ENCODE results near the gene LRRC53.

Gene LRRC53

GRCh38 chr1:74502858-74503257 lies 9.6 kb downstream of the LRRC53 start:
- no peak for DNase-seq (ENCODE audit: low spot score)

GRCh38 chr1:74502432-74502831 lies 10.0 kb downstream of the LRRC53 start:
- no peak for DNase-seq (ENCODE audit: low spot score)

GRCh38 chr1:74498901-74499300 lies 13.5 kb downstream of the LRRC53 start:
- DNase-seq (ENCODE audit: low spot score): no peak

GRCh38 chr1:74496669-74497068 lies 15.7 kb downstream of the LRRC53 start:
- no peak for DNase-seq (ENCODE audit: low spot score)

GRCh38 chr1:74486036-74486435 lies 26.4 kb downstream of the LRRC53 start:
- no peak for DNase-seq (ENCODE audit: low spot score)

- DNase-seq (ENCODE audit: low spot score): peak; percentile 38
Observed at GRCh38 chr1:74485622-74486021, 26.8 kb downstream of the LRRC53 start.

GRCh38 chr1:74481607-74482006 lies 30.8 kb downstream of the LRRC53 start:
- no peak for DNase-seq (ENCODE audit: low spot score)

GRCh38 chr1:74480068-74480467 lies 32.3 kb downstream of the LRRC53 start:
- no peak for DNase-seq (ENCODE audit: low spot score)

- no peak for DNase-seq (ENCODE audit: low spot score)
Observed at GRCh38 chr1:74478979-74479378, 33.4 kb downstream of the LRRC53 start.

GRCh38 chr1:74474585-74474984 lies 37.8 kb downstream of the LRRC53 start:
- DNase-seq (ENCODE audit: low spot score): no peak

GRCh38 chr1:74471470-74471869 lies 40.9 kb downstream of the LRRC53 start:
- DNase-seq (ENCODE audit: low spot score): no peak

GRCh38 chr1:74470936-74471335 lies 41.5 kb downstream of the LRRC53 start:
- DNase-seq (ENCODE audit: low spot score): no peak

GRCh38 chr1:74470251-74470650 lies 42.2 kb downstream of the LRRC53 start:
- no peak for DNase-seq (ENCODE audit: low spot score)

GRCh38 chr1:74468982-74469603 lies 43.3 kb downstream of the LRRC53 start:
- peak; percentile 67 for DNase-seq (ENCODE audit: low spot score)

- no peak for DNase-seq (ENCODE audit: low spot score)
Observed at GRCh38 chr1:74467786-74468377, 44.5 kb downstream of the LRRC53 start.

- DNase-seq (ENCODE audit: low spot score): no peak
Observed at GRCh38 chr1:74465193-74465681, 47.2 kb downstream of the LRRC53 start.

- no peak for DNase-seq (ENCODE audit: low spot score)
Observed at GRCh38 chr1:74464037-74464436, 48.4 kb downstream of the LRRC53 start.

GRCh38 chr1:74463333-74463988 lies 49.0 kb downstream of the LRRC53 start:
- DNase-seq (ENCODE audit: low spot score): no peak

- no peak for DNase-seq (ENCODE audit: low spot score)
Observed at GRCh38 chr1:74457253-74457652, 55.2 kb downstream of the LRRC53 start.

GRCh38 chr1:74455390-74455789 lies 57.0 kb downstream of the LRRC53 start:
- DNase-seq (ENCODE audit: low spot score): no peak

GRCh38 chr1:74453277-74453676 lies 59.1 kb downstream of the LRRC53 start:
- no peak for DNase-seq (ENCODE audit: low spot score)

GRCh38 chr1:74452035-74452434 lies 60.4 kb downstream of the LRRC53 start:
- no peak for DNase-seq (ENCODE audit: low spot score)

GRCh38 chr1:74437035-74437434 lies 75.4 kb downstream of the LRRC53 start:
- no peak for DNase-seq (ENCODE audit: low spot score)
